Measurements from ENCODE around the gene RO60. TPM values are rescaled to one million over a fixed set of nuclear protein-coding genes. Genes with fewer than 3 reads are reported as not detected.

RO60 gene
- total and polyA plus RNA-seq, 2 of the 13 experiments (the other 11 are each of a cell fraction or from before 2014, with no cell fraction given), result 20.3 to 53.7 TPM

DNA sequence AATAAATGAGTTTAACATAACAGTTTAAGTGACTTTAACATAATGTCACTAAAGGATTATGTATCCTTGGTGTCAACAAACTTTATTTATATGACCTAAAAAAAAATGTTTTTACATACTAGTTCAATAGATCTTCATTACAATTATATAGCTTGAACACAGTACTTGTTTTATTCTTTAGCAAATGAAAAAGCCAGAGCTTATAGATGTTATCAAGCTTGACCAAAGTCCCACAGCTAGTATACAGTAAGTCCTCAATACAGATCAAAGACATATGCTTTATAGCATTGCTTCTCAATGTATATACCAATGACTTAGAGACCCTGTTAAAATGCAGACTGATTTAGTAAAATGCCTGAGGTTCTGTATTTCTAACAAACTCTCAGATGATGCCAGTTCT lies 42.6 kb upstream of the RO60 start (continued):
- TF ChIP-seq, protein P1, sequence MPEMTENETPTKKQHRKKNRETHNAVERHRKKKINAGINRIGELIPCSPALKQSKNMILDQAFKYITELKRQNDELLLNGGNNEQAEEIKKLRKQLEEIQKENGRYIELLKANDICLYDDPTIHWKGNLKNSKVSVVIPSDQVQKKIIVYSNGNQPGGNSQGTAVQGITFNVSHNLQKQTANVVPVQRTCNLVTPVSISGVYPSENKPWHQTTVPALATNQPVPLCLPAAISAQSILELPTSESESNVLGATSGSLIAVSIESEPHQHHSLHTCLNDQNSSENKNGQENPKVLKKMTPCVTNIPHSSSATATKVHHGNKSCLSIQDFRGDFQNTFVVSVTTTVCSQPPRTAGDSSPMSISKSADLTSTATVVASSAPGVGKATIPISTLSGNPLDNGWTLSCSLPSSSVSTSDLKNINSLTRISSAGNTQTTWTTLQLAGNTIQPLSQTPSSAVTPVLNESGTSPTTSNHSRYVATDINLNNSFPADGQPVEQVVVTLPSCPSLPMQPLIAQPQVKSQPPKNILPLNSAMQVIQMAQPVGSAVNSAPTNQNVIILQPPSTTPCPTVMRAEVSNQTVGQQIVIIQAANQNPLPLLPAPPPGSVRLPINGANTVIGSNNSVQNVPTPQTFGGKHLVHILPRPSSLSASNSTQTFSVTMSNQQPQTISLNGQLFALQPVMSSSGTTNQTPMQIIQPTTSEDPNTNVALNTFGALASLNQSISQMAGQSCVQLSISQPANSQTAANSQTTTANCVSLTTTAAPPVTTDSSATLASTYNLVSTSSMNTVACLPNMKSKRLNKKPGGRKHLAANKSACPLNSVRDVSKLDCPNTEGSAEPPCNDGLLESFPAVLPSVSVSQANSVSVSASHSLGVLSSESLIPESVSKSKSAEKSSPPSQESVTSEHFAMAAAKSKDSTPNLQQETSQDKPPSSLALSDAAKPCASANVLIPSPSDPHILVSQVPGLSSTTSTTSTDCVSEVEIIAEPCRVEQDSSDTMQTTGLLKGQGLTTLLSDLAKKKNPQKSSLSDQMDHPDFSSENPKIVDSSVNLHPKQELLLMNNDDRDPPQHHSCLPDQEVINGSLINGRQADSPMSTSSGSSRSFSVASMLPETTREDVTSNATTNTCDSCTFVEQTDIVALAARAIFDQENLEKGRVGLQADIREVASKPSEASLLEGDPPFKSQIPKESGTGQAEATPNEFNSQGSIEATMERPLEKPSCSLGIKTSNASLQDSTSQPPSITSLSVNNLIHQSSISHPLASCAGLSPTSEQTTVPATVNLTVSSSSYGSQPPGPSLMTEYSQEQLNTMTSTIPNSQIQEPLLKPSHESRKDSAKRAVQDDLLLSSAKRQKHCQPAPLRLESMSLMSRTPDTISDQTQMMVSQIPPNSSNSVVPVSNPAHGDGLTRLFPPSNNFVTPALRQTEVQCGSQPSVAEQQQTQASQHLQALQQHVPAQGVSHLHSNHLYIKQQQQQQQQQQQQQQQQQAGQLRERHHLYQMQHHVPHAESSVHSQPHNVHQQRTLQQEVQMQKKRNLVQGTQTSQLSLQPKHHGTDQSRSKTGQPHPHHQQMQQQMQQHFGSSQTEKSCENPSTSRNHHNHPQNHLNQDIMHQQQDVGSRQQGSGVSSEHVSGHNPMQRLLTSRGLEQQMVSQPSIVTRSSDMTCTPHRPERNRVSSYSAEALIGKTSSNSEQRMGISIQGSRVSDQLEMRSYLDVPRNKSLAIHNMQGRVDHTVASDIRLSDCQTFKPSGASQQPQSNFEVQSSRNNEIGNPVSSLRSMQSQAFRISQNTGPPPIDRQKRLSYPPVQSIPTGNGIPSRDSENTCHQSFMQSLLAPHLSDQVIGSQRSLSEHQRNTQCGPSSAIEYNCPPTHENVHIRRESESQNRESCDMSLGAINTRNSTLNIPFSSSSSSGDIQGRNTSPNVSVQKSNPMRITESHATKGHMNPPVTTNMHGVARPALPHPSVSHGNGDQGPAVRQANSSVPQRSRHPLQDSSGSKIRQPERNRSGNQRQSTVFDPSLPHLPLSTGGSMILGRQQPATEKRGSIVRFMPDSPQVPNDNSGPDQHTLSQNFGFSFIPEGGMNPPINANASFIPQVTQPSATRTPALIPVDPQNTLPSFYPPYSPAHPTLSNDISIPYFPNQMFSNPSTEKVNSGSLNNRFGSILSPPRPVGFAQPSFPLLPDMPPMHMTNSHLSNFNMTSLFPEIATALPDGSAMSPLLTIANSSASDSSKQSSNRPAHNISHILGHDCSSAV (CRISPR knock-in tag; IDR thresholded peaks at IDR 0.05; ENCODE audit: borderline replicate concordance), result no peak
- TF ChIP-seq MTF2 (CRISPR knock-in tag; IDR thresholded peaks at IDR 0.05; ENCODE audit: borderline replicate concordance), result no peak
- TF ChIP-seq KLF6 (CRISPR knock-in tag; IDR thresholded peaks at IDR 0.05), result no peak
- no peak for TF ChIP-seq ZNF816 (CRISPR knock-in tag; IDR thresholded peaks at IDR 0.05; ENCODE audit: borderline replicate concordance)
- TF ChIP-seq FOXM1 (CRISPR knock-in tag; IDR thresholded peaks at IDR 0.05), result no peak
- no peak for TF ChIP-seq ZNF337 (CRISPR knock-in tag; IDR thresholded peaks at IDR 0.05; ENCODE audit: borderline replicate concordance, low read depth)
- TF ChIP-seq, protein P2, sequence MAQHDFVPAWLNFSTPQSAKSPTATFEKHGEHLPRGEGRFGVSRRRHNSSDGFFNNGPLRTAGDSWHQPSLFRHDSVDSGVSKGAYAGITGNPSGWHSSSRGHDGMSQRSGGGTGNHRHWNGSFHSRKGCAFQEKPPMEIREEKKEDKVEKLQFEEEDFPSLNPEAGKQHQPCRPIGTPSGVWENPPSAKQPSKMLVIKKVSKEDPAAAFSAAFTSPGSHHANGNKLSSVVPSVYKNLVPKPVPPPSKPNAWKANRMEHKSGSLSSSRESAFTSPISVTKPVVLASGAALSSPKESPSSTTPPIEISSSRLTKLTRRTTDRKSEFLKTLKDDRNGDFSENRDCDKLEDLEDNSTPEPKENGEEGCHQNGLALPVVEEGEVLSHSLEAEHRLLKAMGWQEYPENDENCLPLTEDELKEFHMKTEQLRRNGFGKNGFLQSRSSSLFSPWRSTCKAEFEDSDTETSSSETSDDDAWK (CRISPR knock-in tag; IDR thresholded peaks at IDR 0.05), result no peak
- no peak for TF ChIP-seq SOX13 (IDR thresholded peaks at IDR 0.05)
- no peak for TF ChIP-seq SOX13 (CRISPR knock-in tag; conservative IDR thresholded peaks at IDR 0.05 in 1 of 2, IDR thresholded peaks at IDR 0.05 in 1 of 2)
- TF ChIP-seq ZNF224 (CRISPR knock-in tag; IDR thresholded peaks at IDR 0.05), result no peak
- TF ChIP-seq CREM (IDR thresholded peaks at IDR 0.05), result no peak
- TF ChIP-seq CREM (CRISPR knock-in tag; IDR thresholded peaks at IDR 0.05), result no peak
- TF ChIP-seq PLRG1 (conservative IDR thresholded peaks at IDR 0.05), result no peak

Data from HepG2 (cell line).